GM21723 (cell line): ENCODE results near the gene ANKRD2.

Experiments
- ATAC-seq: cut with Tn5 transposase; IDR thresholded peaks from one replicate; pipeline ENCODE4 v1.9.1; 2021; ENCODE audit warnings: mild to moderate bottlenecking, moderate library complexity; ENCODE audit not compliant: unreplicated experiment

ANKRD2 gene

DNA sequence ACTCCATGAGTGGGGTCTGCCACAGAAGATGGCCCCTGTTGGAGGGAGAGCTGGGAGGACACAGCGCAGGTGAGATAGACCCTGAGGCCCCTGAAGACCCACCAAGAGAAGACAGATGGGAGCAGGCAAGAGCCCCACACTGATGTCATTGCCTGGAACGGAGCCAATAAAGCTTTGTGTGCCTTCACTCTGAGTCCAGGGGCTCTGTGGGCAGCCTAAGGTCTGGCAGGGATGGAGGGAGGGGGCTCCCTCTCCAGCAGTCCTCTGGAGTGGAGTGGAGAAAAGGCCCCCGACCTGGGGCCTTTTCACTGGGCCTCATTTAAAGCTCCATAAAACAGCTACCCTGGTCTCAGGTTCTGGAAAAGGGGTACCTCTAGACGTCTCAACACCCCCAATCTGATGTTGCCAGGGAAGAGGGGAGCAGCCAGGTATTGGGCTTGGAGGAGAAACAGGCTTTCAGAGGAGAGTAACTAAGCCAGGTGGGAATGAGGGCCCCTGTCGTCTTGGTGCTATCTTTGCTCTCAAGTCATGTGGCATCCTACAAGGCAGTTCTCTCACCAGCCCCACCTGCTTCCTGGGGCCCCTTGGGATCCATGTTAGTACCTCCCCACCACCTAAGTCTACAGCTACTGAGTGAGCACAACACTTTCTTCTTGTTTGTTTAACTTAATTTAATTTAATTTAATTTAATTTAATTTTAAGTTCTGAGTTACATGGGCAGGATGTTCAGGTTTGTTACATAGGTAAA lies 18.3 kb downstream of the ANKRD2 start:
- ATAC-seq: no peak

DNA sequence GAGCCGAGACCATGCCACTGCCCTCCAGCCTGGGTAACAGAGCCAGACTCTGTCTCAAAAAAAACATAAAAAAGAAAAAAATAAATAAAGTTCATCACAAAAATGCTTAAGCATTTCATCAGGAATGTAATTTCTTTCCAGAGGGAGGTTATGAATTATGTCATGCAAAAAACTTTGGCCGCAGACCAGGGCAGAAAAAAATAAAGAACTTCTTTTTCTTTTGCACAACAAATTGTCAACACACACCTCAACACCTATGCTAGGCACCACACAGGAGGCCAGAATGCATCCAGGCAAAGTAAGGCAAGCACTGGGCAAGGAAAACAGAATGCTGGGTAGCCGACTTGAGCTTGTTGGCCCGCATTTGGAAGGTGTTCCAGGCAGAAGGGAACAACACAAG lies 20.8 kb downstream of the ANKRD2 start:
- no peak for ATAC-seq

DNA sequence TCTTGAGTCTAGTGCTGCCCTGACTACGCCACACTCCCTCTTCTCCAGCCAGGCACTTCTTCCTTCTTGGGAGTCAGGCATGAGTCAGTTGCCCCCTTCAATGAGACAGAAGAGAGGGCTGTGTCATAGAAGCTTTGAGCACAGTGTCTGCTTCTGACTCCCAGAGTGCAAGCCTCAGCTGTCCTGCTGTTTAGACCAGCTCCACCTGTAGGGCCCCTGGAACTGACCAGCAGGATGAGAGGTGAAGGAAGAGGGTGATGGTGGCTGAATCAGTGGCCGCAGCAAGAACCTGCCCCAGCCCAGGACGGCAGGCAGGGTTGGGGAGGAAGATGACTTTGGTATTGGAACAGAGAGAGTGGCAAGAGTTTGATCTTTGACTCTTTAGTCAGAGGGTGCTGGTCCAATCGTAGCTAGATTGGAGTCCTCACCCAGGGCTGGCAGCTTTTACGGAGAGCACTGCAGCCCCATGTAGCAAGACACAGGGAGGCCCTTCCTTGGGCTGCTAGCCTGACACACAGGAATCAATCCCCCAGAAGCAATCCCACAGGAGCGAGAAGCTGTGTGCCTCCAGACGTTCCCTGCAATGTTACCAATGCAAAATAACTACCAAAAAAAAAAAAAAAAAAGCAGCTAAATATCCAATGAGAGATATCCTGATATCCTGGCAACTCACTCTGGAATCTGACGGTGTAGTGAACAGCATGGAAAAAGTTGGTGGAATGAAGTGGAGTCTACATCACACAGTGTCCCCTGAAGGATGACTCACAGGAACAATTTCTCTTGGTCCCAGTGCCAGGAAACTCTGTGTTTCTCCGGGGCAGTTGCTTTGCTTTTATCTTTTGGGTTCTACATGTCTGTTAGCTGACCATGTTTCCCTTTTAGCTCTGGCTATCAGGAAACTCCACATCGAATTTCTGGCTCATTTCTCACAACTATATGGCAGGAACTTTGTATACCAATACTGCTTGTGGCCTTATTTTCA lies 23.8 kb downstream of the ANKRD2 start:
- no peak for ATAC-seq

DNA sequence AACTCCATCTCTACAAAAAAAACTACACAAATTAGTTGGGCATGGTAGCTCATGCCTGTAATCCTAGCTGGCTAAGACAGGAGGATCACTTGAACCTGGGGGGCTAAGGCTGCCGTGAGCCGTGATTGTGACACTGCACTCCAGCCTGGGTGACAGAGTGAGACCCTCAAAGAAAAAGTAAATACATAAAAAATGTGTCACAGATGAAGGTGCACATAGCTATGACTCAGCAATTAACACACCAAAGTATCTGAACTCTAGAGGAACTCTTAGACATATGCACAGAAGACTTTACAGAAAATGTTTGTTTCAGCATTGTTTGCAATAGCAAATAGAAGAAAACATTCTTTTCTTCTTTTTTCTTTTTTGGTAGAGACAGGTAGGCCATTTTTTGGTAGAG lies 25.2 kb downstream of the ANKRD2 start:
- ATAC-seq: no peak

DNA sequence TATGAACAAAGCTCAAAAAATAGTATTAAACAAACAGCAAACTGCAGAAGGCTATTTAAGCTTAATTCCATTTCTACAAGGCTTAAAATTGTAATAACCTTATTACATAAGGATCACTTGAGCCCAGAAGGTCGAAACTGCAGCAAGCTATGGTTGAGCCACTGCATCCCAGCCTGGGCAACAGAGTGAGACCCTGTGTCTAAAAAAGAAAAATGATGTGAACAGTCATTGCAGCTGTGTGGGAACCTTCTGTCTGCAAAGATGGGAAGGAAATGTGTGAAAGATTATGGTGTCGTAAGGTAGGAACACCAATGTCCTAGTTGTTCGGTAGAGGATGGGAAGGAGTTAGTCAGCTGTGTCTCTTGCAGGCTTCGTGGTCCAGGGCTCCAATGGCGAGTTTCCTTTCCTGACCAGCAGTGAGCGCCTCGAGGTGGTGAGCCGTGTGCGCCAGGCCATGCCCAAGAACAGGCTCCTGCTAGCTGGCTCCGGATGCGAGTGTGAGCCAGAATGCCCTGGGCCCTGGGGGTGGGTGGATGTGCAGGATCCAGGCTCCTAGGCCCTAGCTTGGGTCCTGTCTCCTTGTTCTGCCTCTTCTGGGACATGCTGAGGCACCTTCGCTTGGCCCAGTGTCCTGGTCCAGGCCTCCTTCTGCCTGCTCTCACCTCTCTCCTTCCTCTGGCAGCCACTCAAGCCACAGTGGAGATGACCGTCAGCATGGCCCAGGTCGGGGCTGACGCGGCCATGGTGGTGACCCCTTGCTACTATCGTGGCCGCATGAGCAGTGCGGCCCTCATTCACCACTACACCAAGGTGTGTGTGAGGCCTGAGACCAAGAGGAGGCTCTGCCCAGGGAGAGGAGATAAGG lies 26.1 kb downstream of the ANKRD2 start:
- ATAC-seq: no peak

DNA sequence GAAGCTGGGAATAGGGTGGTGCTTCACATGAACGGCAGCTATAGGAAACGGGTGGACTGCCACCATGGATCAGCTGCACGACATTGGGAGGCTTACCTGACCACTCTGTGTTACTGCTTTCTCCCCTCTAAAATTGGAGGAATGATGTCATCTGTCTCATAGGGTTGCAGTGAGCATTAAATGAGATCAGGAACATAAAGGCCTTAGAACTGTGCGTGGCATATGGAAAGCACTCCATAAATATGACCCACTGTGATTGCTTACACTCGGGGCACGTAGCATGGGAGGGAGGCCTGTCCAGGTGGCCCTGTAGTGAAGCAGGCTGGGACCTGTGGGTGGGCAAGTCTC lies 26.7 kb downstream of the ANKRD2 start:
- no peak for ATAC-seq

DNA sequence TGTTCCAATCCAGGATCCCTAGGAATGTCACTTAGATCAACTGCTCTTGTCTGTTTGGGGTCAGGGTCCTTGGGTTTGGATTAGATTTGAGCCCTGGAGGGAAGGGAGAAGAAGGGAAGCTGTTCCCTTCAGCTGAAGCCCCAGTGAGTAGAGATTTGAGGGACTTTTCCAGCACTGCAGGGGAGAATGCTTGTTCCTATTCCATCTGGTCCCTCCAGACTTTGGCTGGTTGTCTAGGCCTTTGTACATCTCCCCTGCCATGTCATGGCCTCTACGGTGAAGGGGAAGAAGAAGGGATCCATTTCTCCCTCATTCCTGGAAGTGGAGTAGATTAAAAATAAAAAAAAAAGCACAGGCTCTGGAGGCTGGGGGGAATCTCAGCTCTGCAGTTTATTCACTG lies 28.0 kb downstream of the ANKRD2 start:
- no peak for ATAC-seq

DNA sequence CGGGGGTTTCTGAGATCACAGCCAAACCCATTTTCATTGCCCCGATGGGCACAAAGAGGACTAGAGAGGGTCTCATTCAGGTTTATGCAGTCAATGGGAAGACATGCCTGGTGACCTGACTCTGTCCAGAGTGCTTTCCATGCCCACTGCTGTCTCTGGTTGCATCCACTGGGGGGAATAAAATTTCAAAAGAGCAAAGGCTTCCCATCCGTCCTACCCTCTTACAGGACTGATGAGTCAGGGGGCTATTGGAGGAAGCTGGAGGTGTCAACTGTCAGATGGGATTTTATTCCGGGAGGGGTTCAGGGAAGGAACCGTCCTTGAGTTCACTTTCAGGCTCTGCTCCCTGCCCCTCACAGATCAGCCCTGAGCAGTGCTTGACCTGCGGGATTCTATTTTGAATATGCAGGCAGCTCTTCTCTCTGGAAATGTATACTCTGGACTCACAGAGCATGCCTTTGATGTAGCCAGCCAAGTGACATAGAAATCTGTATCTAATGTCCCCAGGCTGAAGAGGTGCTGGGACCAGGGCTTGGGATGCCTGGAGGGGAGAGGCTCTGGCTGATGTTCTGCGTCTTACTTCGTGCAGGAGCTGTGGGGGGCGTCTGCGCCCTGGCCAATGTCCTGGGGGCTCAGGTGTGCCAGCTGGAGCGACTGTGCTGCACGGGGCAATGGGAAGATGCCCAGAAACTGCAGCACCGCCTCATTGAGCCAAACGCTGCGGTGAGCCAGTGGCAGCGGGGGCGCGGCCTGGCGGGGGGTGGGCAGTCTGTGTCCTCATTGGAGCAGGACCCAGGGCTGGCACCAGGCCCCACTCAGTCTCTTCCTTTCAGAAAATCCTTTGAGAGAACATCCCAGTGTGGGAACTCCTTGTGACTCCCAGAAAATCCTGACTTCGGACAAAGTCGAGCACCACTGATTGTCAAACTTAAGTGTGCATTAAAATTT lies 29.0 kb downstream of the ANKRD2 start:
- ATAC-seq: no peak

DNA sequence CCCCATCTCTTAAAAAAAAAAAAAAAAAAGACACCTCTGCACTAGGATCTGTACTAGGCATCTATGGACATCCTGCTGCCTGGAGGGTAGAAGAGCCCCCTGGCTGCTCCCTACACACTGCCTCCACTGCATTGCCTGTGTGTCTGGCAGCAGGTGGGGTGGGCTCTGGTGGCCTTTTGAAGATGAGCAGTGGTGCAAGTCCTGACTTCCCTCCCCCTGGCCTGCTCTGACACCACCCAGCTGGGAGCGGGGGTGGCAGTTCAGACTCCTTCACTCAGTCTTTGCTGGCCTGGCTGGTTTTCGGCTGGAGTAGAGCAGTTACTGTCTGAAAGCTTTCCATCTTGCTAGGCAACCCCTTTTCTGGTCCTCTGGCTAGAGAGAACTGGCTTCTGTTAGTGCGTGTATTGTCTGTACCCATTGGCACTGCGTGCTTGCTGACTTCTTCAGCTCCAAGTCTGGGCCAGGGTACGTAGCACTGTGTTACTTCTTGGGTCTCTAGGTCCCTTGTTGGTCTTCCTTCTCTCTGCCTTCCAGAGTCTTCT lies 34.6 kb downstream of the ANKRD2 start:
- ATAC-seq: no peak

DNA sequence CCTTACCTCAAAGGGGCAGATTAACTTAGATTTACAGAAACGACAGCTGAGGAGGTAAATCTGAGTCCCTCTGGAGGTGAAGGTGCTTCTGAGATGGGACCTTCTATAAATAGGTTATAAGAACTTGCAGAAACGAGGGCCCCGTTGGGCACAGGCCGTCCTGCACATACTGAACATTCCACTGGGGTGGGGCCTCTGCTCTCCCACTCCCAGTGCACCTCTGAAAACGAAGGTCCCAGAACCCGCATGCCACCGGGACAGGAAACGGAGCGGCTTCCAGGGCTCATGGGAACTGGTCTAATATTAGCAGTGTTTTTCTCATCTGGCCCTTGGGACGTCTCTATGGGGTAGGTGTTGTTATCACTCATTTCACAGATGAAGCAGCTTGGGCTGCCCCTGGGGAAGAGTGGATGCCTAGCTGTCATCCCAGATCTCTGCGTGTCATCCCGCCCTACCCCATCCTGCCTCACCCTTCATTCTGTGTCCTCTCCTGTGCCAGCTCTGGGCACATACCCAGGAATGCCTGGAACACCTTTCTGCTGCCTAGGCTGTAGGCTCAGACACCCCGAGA lies 36.5 kb downstream of the ANKRD2 start:
- ATAC-seq: no peak

DNA sequence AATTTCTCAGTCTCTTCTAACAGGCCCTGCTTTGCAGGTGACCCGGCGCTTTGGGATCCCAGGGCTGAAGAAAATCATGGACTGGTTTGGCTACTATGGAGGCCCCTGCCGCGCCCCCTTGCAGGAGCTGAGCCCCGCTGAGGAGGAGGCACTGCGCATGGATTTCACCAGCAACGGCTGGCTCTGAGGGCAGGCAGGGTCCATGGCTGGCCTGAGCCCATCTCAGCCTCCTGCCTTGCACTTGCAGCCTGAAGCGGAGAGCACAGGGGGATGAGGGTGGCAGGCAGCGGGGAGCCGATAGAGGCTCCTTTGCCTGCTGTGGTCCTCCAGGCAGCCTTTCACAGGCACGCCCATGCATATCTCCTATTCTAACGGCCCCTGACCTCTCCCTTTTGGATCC lies 38.9 kb downstream of the ANKRD2 start:
- no peak for ATAC-seq

DNA sequence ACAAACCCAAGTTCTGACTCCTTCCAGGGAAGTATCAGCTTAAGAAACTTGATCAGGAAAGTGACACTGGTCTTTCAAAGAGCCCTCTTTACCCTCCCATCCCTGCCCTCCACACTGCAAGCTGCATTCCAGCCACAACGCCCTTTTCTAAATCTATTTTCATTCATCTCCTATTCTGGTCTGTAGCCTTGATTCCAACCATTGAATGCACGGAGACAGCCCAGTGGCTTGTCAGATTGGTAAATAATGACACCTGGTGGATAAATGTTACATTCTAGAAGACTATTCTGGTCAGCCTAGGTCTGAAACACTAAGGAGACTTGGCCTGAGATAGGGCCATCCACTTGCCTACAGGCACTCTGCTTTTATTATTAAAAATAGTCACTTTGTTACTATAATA lies 39.8 kb downstream of the ANKRD2 start:
- ATAC-seq: no peak

DNA sequence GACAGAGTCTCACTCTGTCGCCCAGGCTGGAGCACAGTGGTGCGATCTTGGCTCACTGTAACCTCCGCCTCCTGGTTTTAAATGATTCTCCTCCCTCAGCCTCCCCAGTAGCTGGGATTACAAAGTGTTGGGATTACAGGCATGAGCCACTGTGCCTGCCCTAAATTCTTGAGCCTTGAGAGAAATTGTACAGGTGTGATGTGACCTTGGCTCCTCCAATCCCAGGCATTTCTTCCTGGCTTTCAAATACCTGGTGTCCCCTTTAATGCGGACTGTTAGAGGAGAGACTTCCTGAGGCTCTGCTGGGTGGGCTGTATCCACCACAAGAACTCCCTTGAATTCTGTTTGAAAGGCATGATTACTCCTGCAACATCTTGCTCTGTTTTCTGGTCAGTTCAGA lies 45.7 kb downstream of the ANKRD2 start:
- no peak for ATAC-seq

DNA sequence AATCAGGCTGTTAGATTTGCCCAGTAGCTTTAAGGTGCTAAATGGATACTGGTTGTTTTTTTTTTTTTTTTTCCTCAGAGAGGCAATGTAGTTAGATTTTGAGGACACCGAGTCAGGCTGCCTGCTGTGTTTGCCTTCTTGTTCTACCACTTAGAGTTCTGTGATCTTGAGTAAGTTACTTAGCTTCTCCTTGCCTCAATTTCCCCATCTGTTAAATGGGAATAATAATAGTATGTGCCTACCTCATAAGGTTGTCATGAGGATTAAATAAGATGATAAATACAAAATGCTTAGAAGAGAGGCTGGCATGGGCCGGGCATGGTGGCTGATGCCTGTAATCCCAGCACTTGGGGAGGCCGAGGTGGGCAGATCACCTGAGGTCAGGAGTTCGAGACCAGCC lies 46.2 kb downstream of the ANKRD2 start:
- no peak for ATAC-seq

DNA sequence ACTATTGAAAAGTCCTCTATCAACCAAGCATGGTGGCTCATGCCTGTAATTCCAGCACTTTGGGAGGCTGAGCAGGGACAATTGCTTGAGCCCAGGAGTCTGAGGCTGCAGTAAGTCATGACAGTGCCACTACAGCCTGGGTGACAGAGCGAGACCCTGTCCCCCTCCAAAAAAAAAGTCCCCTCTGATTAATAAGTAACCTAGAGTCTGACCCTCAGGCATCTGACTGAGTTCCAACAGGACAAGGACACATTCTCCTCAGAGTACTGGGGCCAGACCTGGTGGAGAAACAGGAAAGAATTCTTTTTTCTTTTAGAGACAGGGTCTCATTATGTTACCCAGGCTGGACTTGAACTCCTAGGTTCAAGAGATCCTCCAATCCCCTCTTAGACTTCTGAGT lies 50.7 kb downstream of the ANKRD2 start:
- no peak for ATAC-seq

DNA sequence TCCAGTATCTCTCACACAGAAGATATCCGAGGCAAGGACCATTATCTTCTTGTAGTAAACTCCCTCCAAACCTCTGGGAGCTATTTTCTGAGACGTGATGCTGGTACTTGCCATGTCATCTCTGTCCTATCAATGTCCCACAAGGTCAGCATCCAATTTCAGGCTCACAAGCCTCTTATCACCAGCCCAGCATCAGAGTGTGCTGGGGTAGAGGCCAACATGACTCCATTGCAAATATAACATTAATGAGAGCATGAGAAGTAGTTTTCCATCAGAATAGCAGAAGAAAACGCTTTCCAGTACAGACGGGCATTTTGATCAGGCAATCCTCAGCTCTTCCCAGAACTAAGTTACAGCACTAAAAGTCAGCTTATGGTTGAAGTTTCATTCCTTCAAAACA lies 55.2 kb downstream of the ANKRD2 start:
- ATAC-seq: no peak

DNA sequence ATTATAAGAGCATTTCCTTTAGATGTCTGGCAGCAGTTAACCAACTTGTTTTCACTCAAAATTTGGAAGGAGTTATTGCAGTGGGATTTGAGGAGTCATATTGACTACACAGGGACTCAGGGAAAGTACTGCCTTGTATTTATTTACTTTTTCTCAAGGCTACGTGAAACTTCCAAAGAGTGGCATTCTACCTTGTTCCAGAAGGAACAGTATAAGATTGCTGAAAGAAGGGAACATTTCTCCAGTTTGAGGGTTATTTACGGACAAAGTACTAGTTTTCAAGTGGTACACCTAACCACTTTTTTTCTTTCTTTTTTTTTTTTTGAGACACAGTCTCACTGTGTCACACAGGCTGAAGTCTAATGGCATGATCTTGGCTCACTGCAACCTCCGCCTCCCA lies 55.6 kb downstream of the ANKRD2 start:
- no peak for ATAC-seq

DNA sequence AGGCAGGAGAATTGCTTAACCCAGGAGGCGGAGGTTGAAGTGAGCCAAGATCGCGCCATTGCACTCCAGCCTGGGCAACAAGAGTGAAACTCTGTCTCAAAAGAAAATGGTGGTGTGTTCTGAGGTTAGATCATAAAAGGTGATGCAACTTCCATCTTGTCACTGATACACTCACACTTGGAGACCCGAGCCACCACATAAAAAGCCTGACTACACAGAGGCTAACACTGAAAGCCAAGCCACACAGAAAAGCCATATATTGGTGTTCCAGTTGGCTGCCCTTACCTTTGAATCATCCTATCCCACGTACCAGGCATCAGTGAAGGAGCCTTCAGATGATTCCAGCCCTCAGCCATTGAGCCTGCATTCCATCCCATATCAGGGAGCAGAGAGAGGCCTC lies 56.7 kb downstream of the ANKRD2 start:
- no peak for ATAC-seq

DNA sequence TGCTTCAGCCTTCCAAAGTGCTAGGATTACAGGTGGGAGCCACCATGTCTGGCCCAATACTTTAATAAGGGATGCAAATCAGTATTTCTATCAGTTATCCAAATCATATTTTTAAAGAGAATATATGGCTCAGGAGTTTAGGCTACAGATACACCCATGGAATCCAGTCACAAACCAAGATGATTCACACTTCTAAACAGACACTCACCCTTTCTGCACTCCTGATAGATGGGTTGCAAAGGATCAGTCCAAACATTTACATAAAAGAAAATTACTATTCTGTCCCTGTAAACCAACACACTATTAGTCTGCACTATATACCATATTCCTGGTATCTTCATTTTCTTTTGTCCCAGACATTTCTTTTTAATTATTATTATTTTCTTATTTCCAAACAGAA lies 58.5 kb downstream of the ANKRD2 start:
- no peak for ATAC-seq
